Fibroblast of skin of right biceps (primary cell): Measurements from ENCODE around the gene C17orf113.
"Not testable (repeated sequence)": the region's sequence is repeated elsewhere in the genome, so short reads cannot be mapped to it uniquely, and the experiment has no call there.

ENCODE experiments used
- DNase-seq: peaks from one replicate; pipeline ENCODE4 v3.0.0-alpha.2; 2013

C17orf113 gene

DNA sequence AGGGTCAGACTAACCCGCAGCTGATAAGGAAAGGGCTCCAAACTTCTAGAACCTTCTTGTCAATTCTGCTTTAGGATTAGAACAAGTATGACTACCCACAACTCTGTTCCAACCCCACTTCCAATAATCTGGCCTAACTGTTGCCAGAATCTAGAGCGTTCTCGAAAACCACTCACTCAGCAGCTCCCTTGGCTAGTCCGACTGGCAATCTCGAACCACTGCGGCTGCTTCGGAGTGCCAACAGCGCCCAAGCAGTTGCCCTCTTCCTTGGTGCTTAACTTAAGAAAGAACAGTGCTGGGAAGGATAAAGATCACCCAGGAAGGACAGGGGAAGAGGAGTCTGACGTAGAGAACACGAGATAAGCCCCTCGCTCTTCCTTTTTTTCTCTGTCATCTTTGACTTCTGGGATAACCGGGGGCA is 34.0 kb downstream of the C17orf113 start:
- DNase-seq: no peak

DNA sequence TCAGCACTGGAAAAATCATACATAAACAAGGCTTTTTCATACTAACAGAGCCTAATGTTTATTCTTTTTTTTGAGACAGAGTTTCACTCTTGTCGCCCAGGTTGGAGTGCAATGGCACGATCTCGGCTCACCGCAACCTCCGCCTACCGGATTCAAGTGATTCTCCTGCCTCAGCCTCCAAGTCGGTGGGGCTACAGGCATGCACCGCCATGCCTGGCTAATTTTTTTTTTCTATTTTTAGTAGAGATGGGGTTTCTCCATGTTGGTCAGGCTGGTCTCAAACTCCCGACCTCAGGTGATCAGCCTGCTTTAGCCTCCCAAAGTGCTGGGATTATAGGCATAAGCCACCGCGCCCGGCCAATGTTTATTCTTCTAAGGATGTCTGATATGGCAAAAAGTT is 36.7 kb downstream of the C17orf113 start:
- DNase-seq: not testable (repeated sequence)

DNA sequence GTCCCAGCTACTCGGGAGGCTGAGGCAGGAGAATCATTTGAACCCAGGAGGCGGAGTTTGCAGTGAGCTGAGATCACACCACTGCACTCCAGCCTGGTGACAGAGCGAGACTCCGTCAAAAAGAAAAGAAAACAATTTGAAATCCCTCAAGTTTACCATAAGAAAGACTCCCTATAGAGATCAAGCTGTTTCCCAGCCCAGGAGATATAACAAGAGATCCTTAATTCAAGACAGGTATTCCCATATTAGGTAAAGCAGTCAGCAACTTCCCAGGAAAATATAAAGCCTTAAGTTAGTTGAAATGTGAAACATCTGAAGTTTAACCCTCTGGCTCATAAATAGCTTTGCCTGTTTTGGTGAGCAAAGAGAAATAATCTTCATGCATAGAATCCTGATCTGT is 38.0 kb downstream of the C17orf113 start:
- DNase-seq: not testable (repeated sequence)

DNA sequence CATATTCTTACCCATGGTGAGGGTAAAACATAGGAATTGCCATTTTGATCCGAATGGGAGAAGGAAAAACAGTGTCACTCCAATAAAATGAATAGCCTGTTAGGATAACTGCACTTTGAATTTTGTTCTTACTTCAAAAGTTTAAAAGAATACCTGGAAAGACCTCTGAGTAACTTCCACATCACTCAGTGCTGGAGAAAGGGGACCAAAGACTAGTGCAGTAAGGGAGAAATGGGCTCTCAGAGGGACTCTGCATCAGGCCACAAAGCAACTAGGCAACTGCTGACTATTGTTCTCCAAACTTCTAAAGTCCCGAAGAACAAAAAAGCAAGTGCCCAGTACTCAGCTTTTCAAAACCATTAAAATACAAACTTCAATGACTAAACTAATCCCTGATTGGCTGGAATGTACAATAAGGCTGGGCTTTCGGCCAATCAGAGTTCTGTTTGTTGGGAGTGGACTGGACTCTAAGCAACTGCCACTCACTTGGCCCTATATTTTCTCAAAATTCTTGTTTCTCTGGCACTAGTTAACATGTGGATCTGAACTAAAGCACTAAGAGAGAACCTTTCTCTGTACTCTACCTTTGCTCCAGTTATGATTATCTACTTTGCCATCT is 39.4 kb downstream of the C17orf113 start:
- no peak for DNase-seq

DNA sequence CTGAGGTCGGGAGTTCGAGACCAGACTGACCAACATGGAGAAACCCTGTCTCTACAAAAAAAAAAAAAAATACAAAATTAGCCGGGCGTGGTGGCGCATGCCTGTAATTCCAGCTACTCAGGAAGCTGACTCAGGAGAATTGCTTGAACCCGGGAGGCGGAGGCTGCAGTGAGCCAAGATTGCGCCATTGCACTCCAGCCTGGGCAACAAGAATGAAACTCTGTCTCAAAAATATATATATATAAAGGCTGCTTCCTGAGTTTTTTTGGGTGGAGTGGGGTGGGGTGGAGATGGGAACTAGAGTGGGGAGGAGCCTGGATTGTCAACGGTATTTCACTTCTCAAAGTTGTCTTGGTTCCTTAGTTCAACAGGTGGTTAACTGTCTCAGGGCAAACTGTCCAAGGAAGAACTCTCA is 40.1 kb downstream of the C17orf113 start:
- DNase-seq: peak; percentile 52

DNA sequence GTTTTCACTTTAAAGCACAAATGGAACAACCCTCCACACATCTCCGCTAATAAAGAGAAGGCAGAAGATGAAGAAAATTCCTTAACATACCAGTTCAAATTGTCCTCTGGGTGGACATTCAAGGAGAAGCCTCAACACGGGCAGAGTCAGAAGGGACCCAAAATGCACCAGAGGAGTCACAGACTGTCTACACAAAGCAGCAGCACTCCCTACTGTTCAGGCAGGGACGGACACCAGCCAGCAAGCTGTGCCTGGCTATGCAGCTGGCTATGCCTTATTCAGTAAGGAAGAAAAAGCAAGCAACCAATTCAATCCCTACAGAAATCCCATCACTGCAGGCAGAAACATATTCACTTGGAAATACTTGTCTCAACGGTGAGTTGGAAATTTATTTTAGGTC is 41.2 kb downstream of the C17orf113 start:
- DNase-seq: no peak

DNA sequence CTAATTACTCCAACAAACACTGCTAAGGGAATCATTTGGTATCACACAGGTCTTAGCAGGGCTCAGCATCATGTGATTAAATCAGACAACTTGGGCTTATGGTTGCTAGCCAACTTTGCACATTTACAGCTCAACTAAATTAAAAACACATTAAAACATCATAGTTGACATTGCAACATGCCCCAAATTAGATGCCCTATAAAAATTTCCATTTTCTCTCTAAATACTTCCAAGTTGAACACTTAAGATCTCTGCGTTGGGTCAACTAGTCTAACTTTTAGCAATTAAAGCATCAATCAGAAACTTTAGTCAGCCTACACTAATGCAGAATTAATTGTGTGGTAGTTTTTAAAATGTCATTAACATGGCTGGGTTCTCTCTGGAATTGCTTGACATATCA is 45.2 kb downstream of the C17orf113 start:
- peak; percentile 29 for DNase-seq

DNA sequence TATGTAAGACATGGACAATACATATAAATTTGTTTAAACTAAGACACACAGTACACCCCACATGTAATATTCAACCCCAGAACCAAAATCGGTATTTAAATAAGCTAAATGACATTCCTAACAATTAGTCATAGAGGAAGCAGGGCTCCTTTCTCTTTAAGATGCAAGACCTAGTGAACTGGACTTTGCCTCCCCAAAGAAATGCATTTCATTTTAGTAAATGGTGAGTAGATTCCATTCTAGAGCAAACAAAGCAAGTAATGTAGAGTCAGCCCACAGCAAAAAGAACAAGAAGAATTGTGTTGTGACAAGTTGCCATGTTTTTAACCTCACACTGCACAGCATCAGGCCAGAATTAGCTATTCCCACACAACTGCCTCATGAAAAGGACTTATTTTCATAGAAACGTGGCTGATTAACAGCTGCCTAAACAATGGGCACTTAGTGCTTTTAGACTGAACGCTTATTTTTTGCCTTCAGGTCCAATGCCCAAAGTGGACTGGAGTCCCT is 47.6 kb downstream of the C17orf113 start:
- peak; percentile 30 for DNase-seq

DNA sequence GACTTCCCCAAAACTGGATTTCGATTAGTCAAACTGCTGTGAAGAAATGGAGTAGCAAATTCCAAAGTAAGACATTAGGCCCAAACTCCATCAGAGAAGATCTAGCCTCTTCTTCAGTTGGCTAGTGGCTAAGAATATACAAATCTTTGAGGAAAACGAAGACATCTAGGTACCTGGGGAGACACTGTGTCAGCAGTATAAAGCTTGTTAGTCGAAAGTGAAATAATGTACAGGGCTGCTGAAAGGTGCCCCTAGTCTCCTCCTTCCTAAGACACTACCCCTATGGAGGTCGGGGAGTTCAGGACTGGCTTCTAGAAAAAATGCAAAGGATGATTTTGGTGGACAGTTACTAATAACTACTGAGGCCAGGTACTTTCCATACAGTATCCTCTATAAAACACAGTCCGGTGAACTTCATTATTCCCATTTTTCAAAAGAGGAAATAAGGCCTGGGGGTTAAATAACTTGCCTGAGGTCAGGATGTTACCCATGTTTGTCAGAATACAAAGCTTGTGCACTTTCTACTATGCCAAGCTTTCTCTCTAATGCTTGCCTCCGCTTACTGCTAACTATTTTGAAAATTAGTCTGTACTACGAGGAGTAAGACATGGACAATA is 48.1 kb downstream of the C17orf113 start:
- DNase-seq: no peak

DNA sequence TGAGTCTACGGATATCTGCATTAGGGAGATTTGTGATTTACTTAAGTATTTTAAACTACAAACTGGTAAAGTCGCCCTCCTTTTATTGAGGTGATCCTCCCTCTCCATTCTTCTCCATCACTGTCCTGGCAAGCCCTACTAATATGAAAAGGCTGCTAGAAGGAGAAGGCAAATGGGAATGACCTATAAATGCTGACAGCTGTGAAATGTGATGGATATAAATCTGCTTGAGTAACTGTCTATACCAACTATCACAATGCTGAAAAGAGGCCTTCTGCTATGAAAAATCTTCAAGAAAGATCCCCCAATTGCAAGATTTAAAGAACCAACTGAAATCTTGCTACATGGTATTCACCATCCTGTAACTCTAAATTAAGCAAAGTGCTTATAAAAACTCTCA is 48.7 kb downstream of the C17orf113 start:
- DNase-seq: no peak

DNA sequence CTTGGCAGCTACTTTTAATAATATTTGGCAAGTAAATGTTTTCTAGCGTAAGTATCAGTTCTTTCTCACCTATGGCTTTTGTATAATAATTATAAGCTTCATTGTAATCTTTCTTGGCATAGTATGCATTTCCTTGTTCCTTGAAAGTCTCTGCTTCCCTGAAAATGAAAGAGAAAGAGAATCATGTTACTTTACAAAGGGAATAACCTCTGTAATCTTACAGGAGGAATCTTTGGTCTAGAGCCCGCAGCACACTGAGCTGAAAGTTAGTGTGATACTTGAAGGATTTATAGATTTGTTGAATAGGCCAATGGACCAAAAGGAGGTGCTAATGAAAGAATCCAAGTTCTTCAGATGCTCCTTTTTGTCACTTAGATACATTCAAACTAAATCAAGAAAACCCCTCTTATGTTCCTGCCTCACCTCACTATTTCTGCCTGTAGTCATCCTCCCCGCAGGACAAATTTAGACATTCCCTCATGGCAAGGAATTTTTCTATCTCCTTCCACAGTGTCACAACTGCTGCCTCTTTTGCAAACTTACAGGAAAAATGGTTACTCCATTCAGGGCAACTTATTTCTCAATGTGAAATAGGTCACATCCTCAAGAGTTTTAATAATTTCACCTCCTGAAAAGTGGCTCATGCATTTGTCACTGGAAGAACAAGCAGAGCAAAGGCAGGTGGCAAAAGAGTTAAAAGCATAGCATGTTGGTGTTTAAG is 49.8 kb downstream of the C17orf113 start:
- no peak for DNase-seq

DNA sequence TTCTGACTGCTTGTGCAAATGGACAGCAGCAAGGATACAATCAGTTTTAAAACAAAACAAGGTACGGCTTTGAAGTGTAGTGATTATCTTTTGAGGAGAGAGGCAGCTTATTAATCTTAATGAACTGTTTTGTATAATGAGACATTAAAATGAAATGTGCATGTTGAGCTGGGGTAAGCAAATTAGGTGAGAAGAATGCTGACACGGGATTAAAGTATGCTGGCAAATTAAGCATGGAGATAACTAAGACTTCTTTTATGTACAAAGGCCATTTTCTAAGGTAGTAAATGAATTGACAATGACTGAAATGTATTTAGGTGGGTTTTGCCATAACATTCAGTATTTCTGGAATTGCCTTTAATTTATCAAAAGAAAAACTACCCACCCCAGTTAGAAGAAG is 51.9 kb downstream of the C17orf113 start:
- no peak for DNase-seq

DNA sequence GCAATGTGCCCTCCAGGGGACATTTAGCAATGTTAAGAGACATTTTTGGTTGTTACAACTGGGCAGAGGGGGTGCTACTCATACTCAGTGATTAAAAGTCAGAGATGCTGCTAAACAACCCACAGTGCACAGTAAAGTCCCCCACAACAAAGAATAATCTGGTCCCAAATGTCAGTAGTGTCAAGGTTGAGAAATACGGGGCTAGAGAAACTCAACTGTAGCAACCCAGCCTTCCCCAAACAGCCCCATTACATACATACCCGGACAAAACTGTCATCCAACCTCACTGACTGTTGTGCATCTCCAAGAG is 53.6 kb downstream of the C17orf113 start:
- DNase-seq: no peak

DNA sequence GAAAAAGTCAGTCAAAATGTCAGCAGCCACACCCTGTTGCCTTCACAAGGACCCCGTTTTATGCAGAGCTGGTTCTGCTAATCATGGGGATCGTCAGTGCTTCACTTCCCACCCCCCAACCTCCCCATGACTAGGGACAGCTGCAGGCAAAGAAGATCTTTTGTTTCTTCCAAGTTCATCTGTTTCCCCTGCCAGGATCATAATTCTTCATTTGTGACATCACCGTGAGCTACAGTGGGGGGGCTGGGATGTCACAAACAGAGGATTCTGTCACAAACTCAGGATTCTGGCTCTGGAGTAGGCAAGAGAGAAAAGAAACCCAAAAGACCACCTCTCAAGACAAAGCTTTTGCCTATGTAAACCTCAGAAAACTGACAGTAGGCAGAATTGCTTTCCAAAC is 57.8 kb downstream of the C17orf113 start:
- no peak for DNase-seq

DNA sequence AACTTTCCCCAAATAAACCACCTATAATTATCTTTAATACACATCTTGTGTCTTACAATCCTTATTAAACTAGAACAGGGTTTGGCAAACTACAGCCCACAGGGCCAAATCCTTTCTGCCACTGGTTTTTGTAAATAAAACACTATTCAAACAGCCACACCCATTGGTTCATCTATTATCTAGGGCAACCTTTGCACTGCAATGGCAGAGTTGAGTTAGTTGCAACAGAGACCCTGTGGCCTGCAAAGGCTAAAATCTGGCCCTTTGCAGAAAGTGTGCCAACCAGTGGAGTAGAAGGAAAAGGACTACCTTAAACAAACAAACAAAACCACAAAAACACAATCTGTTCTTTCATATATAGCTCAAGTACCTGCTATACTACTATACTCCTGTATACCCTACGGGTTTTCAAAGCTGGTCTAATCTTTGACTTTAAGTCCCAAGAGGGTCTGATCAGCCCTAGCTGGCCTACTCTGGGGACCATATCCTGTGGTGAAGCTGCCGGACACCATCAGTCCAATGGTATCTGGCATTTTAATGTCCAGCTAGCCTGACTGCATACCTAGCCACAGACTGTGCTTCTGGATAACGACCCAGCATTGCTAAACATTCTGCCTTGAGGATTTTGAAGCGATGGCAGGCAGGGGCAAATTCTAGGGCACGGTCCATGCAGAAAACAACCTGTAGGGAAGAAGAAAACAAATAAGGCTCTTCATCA is 60.5 kb downstream of the C17orf113 start:
- no peak for DNase-seq

DNA sequence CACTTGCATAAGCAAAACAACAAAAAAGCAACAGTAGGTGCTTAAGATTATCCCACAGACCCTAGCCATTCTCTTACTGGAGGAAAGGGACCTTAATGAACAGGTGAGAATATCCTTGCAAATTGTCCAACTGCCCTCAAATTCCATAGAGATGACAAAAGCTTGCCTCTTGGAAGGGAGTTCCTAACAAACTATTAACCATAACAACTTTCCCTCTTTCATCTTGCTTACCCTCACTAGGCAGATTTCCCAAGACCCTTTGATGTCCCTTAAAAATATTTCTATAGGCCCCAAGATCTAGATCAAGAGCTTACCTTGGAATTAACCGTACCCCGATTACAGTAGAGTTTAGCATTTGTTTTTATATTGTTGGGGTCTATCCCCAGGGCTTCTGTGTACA is 62.0 kb downstream of the C17orf113 start:
- DNase-seq: no peak
